Lower lobe of right lung (tissue), 2 donors: ENCODE measurements around the gene ALDOA. TPM values are rescaled to one million over a fixed set of nuclear protein-coding genes. Genes with fewer than 3 reads are reported as not detected.
A peak's percentile ranks its signal among the peaks of the same experiment; 100 is the strongest.

Experiments
- ATAC-seq, 2 donors: fragments of 200-7000 bp; cut with Tn5 transposase; one replicate each; pipeline ENCODE4 v1.9.1; 2020 to 2022; ENCODE audit warnings: mild to moderate bottlenecking in 2 of 2, moderate library complexity in 2 of 2
- DNase-seq: peaks from one replicate; pipeline ENCODE4 v3.0.0-alpha.2; 2020
- H3K27ac ChIP-seq: fragments of 200-600 bp; one replicate; pipeline ENCODE4 v1.8.0; 2022
- H3K27me3 ChIP-seq: fragments of 200-600 bp; one replicate; pipeline ENCODE4 v1.8.0; 2022; ENCODE audit warnings: low read depth
- H3K36me3 ChIP-seq: fragments of 200-600 bp; one replicate; pipeline ENCODE4 v1.8.0; 2022; ENCODE audit warnings: mild to moderate bottlenecking
- H3K4me1 ChIP-seq: fragments of 200-600 bp; one replicate; pipeline ENCODE4 v1.8.0; 2022
- H3K4me3 ChIP-seq: fragments of 200-600 bp; one replicate; pipeline ENCODE4 v1.8.0; 2022; ENCODE audit warnings: mild to moderate bottlenecking
- H3K9me3 ChIP-seq: fragments of 200-600 bp; one replicate; pipeline ENCODE4 v1.8.0; 2022
- intact Hi-C: fragments of 100-400 bp; cut with DNase I; formaldehyde crosslinking; loops from one replicate; pipeline ENCODE4 v1.11.0; 2022
- total RNA-seq: library from RNA; stranded (reverse); fragmentation: NEBNext Ultra II Directional; extraction: Animal tissue kit (Norgen Biotek cat#: 25700); gene quantifications from one replicate; pipeline ENCODE4 v1.2.1, GENCODE V29; 2021
- TF ChIP-seq, protein P1 (sequence below): fragments of 200-600 bp; IDR thresholded peaks from one replicate; pipeline ENCODE4 v1.8.0; 2022; ENCODE audit warnings: antibody characterized with exemption, mild to moderate bottlenecking
- donor health status: DM: no; HTN: yes; CAD: no; lungs with severe emphysema.

Gene ALDOA
- total RNA-seq, 1 donor from 2014 or later: 733 TPM

DNA sequence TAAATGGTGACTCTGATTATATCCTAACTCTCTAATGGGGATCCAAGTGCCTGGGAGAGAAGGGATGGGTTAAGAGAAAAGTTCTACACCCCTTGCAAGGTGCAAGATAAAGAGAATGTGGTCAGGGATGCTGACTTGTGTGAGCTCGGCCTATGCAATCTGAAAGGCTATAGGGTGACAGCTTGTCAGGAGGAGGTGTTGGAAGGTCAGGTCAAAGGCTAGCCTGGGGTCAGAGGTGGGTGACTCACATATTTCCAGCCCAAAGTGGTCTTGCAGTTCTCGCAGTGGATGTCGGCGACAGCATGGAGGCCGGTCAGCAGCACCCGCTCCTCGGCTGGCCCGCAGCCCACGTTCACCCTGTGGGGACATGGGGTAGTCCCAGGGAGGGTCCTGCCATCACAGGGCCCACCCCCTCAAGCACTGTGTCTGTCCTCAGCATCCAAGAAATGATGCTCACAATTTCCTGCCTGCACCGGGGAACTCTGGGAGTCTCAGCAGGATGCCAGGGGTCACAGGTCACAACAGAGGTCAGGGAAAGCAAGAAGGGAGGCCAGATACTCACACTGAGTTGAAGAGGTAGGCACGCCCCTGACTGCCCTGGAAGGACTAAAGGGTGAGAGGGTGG, 29.1 kb downstream of the ALDOA start:
- H3K4me3 ChIP-seq: peak overlapping the region; percentile 86
- intact Hi-C loops: no loop called here
- H3K36me3 ChIP-seq: peaks cover 20% of the 10 kb centered on the region
- H3K27ac ChIP-seq: peak overlapping the region; percentile 94
- TF ChIP-seq, protein P1, sequence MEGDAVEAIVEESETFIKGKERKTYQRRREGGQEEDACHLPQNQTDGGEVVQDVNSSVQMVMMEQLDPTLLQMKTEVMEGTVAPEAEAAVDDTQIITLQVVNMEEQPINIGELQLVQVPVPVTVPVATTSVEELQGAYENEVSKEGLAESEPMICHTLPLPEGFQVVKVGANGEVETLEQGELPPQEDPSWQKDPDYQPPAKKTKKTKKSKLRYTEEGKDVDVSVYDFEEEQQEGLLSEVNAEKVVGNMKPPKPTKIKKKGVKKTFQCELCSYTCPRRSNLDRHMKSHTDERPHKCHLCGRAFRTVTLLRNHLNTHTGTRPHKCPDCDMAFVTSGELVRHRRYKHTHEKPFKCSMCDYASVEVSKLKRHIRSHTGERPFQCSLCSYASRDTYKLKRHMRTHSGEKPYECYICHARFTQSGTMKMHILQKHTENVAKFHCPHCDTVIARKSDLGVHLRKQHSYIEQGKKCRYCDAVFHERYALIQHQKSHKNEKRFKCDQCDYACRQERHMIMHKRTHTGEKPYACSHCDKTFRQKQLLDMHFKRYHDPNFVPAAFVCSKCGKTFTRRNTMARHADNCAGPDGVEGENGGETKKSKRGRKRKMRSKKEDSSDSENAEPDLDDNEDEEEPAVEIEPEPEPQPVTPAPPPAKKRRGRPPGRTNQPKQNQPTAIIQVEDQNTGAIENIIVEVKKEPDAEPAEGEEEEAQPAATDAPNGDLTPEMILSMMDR: no peak
- H3K9me3 ChIP-seq: peaks cover 19% of the 10 kb centered on the region
- H3K4me1 ChIP-seq: peaks cover 62% of the 10 kb centered on the region
- no peaks in the 10 kb centered on the region for H3K27me3 ChIP-seq
- no peak for ATAC-seq
- DNase-seq: no peak

DNA sequence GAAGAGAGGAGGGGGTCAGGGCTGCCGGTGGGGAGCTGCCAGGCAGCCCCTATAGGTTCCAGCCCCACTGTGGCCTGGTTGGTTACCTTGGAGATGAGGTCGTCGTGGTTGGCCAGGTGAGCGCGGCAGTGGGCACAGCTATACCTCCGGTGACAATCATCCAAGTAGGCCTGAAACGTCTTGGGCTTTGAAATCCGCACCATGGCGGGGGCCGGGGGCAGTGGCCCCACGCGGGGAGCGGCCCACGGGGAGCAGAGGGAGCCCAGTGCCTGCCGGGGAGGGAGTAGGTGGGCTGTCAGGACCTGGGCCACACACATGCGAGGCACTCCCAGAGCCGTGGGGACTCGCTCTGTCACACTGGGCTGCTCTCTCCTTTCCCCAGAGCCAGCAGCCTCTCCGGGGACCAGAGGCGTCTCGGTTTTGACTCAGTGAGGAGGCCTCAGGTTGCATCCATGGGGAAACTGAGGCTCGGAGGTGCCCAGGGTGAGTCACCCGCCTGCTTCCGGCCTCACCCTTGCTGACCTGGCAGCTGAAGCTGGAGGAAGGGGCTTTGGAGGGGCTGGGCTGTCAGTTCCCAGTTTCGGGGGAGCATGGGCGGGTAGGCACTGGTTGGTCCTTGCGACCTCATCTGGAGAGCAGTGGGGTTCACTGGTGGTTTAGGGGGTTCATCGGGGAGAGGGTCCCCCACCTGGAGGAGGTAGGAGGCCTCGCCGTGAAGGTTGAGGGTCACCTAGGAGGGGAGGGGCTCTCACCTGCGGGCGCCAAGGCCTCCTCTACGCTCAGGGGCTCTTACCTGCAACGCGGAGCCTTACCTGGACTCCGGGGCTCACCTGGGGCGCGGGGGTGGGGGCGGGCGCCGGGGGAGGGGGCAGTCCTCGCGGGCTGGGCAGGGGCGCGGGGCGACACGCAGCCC, 29.9 kb downstream of the ALDOA start:
- peaks cover 20% of the 10 kb centered on the region for H3K36me3 ChIP-seq
- H3K27me3 ChIP-seq: no peaks in the 10 kb centered on the region
- TF ChIP-seq, protein P1: no peak
- H3K4me1 ChIP-seq: peaks cover 56% of the 10 kb centered on the region
- peaks cover 19% of the 10 kb centered on the region for H3K9me3 ChIP-seq
- peak overlapping the region; percentile 86 for H3K4me3 ChIP-seq
- DNase-seq (peak; percentile 65), ATAC-seq (no peak)
- peak overlapping the region; percentile 94 for H3K27ac ChIP-seq
- intact Hi-C loops: no loop called here

DNA sequence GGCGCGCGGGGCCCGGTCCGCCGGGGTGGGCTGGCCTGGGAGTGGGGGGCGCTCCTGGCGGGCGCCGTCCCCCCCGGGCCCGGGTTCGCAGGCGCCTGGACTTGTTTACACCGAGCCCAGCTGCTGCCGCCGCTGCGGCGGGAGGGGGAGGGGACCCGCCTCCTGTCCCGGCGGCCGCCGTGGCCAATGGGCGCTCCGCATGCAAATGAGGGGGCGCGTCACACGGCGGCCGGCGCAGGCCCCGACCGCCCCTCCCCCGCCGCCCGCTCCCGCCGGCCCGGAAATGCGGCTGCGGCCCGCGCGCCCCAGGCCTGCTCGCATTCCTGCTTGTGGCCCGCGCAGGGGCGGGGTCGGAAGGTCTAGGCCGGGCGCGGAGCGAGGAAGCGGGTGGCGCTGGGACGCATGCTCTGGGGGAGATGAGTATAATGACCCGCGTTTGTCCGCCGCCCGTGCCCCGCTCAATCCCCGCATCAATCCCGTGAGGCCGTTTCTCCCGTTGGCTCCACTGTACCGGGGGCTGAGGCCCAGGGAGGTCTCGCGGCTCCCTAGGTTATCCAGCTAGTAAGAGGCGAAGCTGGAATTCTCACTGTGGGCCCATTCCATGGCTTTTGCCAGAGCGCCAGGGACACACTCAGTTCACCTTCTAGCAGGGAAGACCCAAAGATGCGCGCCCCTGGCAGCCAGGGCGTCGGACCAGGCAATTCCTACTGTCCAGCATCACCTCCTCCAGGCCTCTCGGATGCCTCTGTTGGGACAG, 30.7 kb downstream of the ALDOA start, which contains the start of gene YPEL3:
Gene YPEL3, minus strand, starts transcription at position 109 of the 757 bp plus-strand sequence. CDS start 731 bp downstream, outside the sequence.
- Histone ChIP-seq H3K27ac (peak within 1 kb of the TSS; percentile 94), H3K9me3 (peaks cover 19% of the 10 kb centered on the region), H3K27me3 (no peaks in the 10 kb centered on the region), H3K36me3 (peaks cover 20% of the 10 kb centered on the region), H3K4me1 (peaks cover 47% of the 10 kb centered on the region), H3K4me3 (peak within 1 kb of the TSS; percentile 86)
- peak; percentile 76 to 79 for ATAC-seq
- peak; percentile 96 for DNase-seq
- intact Hi-C loops: no loop called here
- TF ChIP-seq, protein P1: no peak

DNA sequence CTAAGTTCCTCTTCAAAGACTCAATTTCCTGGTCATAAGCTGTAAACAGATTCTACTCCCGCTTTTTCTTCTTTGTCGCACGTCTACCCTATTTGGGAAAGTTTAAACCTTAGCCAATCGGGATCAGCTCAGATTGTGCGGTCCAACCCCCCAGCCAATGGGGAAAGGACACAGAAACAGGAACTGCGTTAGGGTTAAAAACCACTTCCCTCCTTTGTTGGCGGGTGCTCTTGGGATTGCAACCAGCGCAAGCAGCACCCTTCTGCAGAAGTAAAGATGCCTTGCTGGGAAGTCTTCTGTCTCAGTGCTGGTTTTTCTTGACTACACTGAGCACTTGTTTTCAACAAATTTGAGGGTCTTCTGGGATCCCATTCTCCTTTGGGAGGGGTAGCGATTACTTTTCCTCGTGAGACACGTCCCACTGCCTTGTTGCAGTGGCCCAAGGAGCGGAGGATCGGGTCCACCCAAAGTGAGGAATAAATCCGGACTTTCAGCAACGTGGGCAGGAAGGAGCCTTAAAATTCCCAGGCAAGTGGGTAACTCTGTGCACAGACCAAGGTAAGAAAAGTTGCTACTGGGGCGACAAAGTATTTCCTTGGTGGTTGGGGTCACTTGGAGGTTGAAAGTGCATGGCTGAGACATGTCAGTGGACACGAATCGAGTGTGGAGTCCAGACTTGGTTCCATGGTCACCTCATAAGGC, 31.5 kb downstream of the ALDOA start:
- H3K27me3 ChIP-seq: no peaks in the 10 kb centered on the region
- H3K27ac ChIP-seq: peak overlapping the region; percentile 94
- TF ChIP-seq, protein P1: no peak
- H3K4me3 ChIP-seq: peak overlapping the region; percentile 86
- peaks cover 43% of the 10 kb centered on the region for H3K4me1 ChIP-seq
- H3K36me3 ChIP-seq: peaks cover 20% of the 10 kb centered on the region
- intact Hi-C loops: no loop called here
- no peak for DNase-seq
- ATAC-seq: no peak
- peaks cover 19% of the 10 kb centered on the region for H3K9me3 ChIP-seq

DNA sequence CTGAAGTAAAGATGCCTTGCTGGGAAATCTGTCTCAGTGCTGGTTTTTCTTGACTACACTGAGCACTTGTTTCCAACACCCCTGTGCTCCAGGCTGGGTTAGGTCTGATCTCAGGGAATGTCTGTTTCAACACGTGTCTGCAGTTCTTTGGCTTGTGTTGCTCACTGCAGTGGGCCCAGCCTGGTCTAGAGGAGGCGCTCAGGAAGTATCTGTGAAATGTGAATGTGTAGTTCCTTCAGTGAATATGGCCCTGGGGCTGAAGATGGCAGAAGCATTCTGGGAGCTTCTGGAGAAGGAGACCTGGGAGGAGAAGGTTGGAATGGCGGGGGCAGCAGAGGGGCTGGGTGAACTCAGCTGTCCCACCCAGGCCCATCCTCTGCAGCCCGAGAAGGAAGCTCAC, 38.5 kb downstream of the ALDOA start:
- ATAC-seq (peak; percentile 5), DNase-seq (no peak)
- intact Hi-C loops: no loop called here
- TF ChIP-seq, protein P1: no peak
- no peaks in the 10 kb centered on the region for H3K27me3 ChIP-seq
- peak overlapping the region; percentile 63 for H3K27ac ChIP-seq
- H3K4me3 ChIP-seq: no peak overlapping the region
- H3K36me3 ChIP-seq: peaks cover 40% of the 10 kb centered on the region
- no peaks in the 10 kb centered on the region for H3K9me3 ChIP-seq
- H3K4me1 ChIP-seq: no peaks in the 10 kb centered on the region
